ENCODE results near the gene LRRC8E.

GRCh38 chr19:7917267-7918061 lies 29.2 kb downstream of the LRRC8E start:
- TF ChIP-seq POLR2AphosphoS5 (IDR thresholded peaks at IDR 0.05; ENCODE audit: low read depth, low read length) (no peak), REST (IDR thresholded peaks at IDR 0.05; ENCODE audit: insufficient read depth in 1 of 2, low read depth in 2 of 2, low read length in 2 of 2) (no peak), TAF1 (IDR thresholded peaks at IDR 0.05; ENCODE audit: borderline replicate concordance, insufficient read depth, low read length) (no peak)

Measured in PFSK-1 (cell line).